Measurements from ENCODE around the gene AGBL4. TPM values are rescaled to one million over a fixed set of nuclear protein-coding genes. Genes with fewer than 3 reads are reported as not detected.

Gene AGBL4
- total RNA-seq, 1 experiment from 2014 or later: not detected

- H3K27me3 Mint-ChIP-seq (ENCODE audit: insufficient read depth, unreplicated experiment): peaks cover 4% of the 10 kb centered on the region
- no peaks in the 10 kb centered on the region for H3K36me3 ChIP-seq (ENCODE audit: control insufficient read depth, insufficient read depth, low read length)
- DNase-seq: no peak
- H3K27me3 ChIP-seq (replicated peaks; ENCODE audit: control insufficient read depth, insufficient read depth, low read length): no peaks in the 10 kb centered on the region
- no peak overlapping the region for H3K4me3 Mint-ChIP-seq (ENCODE audit: unreplicated experiment)
- no peaks in the 10 kb centered on the region for H3K4me1 Mint-ChIP-seq (ENCODE audit: low read depth, unreplicated experiment)
- intact Hi-C loops (cut with micrococcal nuclease; ENCODE audit: unreplicated experiment): no loop called here
- no peaks in the 10 kb centered on the region for H3K9me3 Mint-ChIP-seq (ENCODE audit: unreplicated experiment)
- ChIA-PET POLR2A (no interaction called here), CTCF (no interaction called here)
- no TSS peak for BruUV-seq (replicated peaks)
- no peak overlapping the region for H3K27ac Mint-ChIP-seq (ENCODE audit: unreplicated experiment)
- no peaks in the 10 kb centered on the region for H3K36me3 Mint-ChIP-seq (ENCODE audit: insufficient read depth, unreplicated experiment)
- no peaks in the 10 kb centered on the region for H3K9me3 ChIP-seq
- TF ChIP-seq, protein P1, sequence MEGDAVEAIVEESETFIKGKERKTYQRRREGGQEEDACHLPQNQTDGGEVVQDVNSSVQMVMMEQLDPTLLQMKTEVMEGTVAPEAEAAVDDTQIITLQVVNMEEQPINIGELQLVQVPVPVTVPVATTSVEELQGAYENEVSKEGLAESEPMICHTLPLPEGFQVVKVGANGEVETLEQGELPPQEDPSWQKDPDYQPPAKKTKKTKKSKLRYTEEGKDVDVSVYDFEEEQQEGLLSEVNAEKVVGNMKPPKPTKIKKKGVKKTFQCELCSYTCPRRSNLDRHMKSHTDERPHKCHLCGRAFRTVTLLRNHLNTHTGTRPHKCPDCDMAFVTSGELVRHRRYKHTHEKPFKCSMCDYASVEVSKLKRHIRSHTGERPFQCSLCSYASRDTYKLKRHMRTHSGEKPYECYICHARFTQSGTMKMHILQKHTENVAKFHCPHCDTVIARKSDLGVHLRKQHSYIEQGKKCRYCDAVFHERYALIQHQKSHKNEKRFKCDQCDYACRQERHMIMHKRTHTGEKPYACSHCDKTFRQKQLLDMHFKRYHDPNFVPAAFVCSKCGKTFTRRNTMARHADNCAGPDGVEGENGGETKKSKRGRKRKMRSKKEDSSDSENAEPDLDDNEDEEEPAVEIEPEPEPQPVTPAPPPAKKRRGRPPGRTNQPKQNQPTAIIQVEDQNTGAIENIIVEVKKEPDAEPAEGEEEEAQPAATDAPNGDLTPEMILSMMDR (IDR thresholded peaks at IDR 0.05; ENCODE audit: insufficient read depth in 1 of 2, low read depth in 1 of 2, low read length in 1 of 2, severe bottlenecking in 1 of 2, unreplicated experiment in 1 of 2): no peak
- H3K4me1 ChIP-seq: peaks cover 3% of the 10 kb centered on the region; the same call in 1 of the 2 replicates
- H3K4me3 ChIP-seq (ENCODE audit: low read depth, low read length): no peak overlapping the region
These were observed 1193.0 kb downstream of the AGBL4 start for GRCh38 chr1:48830715-48831114.

DNA sequence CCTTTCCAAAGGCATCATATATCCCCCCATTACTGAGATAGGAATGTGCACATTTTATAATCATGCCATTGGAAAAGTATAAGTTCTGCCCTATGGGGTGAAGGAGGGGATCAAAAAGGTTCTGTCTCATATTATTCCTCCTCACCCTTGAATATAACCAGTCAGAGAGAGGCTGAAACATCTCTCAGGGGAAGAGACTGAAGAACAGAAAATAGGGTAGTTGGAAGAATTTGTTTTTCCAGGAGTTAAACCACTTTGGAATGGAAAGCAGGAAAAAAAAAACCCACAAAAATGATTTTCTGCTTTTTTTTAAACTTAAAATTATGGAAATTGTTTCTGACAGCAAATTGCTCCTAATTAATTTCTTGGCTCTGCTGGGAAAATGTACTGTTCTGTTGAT is 1194.3 kb downstream of the AGBL4 start:
- Mint-ChIP-seq H3K4me3 (ENCODE audit: unreplicated experiment) (no peak overlapping the region), H3K27me3 (ENCODE audit: insufficient read depth, unreplicated experiment) (peaks cover 4% of the 10 kb centered on the region), H3K4me1 (ENCODE audit: low read depth, unreplicated experiment) (no peaks in the 10 kb centered on the region), H3K36me3 (ENCODE audit: insufficient read depth, unreplicated experiment) (no peaks in the 10 kb centered on the region), H3K9me3 (ENCODE audit: unreplicated experiment) (no peaks in the 10 kb centered on the region), H3K27ac (ENCODE audit: unreplicated experiment) (no peak overlapping the region)
- ChIA-PET CTCF (no interaction called here), POLR2A (no interaction called here)
- no TSS peak for BruUV-seq (replicated peaks)
- no peaks in the 10 kb centered on the region for H3K9me3 ChIP-seq
- H3K4me1 ChIP-seq: peaks cover 3% of the 10 kb centered on the region; the same call in 1 of the 2 replicates
- TF ChIP-seq, protein P1 (IDR thresholded peaks at IDR 0.05; ENCODE audit: insufficient read depth in 1 of 2, low read depth in 1 of 2, low read length in 1 of 2, severe bottlenecking in 1 of 2, unreplicated experiment in 1 of 2): no peak
- no peak overlapping the region for H3K4me3 ChIP-seq (ENCODE audit: low read depth, low read length)
- H3K27me3 ChIP-seq (replicated peaks; ENCODE audit: control insufficient read depth, insufficient read depth, low read length): no peaks in the 10 kb centered on the region
- intact Hi-C loops (cut with micrococcal nuclease; ENCODE audit: unreplicated experiment): no loop called here
- no peaks in the 10 kb centered on the region for H3K36me3 ChIP-seq (ENCODE audit: control insufficient read depth, insufficient read depth, low read length)
- no peak for DNase-seq

- BruUV-seq (replicated peaks): no TSS peak
- ChIA-PET POLR2A (no interaction called here), CTCF (no interaction called here)
- Histone ChIP-seq H3K4me1 (no peaks in the 10 kb centered on the region), H3K27me3 (replicated peaks; ENCODE audit: control insufficient read depth, insufficient read depth, low read length) (no peaks in the 10 kb centered on the region), H3K4me3 (ENCODE audit: low read depth, low read length) (no peak overlapping the region), H3K36me3 (ENCODE audit: control insufficient read depth, insufficient read depth, low read length) (no peaks in the 10 kb centered on the region), H3K9me3 (no peaks in the 10 kb centered on the region)
- Mint-ChIP-seq H3K27ac (ENCODE audit: unreplicated experiment) (no peak overlapping the region), H3K4me3 (ENCODE audit: unreplicated experiment) (no peak overlapping the region), H3K9me3 (ENCODE audit: unreplicated experiment) (no peaks in the 10 kb centered on the region), H3K36me3 (ENCODE audit: insufficient read depth, unreplicated experiment) (no peaks in the 10 kb centered on the region), H3K27me3 (ENCODE audit: insufficient read depth, unreplicated experiment) (peaks cover 4% of the 10 kb centered on the region), H3K4me1 (ENCODE audit: low read depth, unreplicated experiment) (no peaks in the 10 kb centered on the region)
- intact Hi-C loops (cut with micrococcal nuclease; ENCODE audit: unreplicated experiment): no loop called here
- TF ChIP-seq, protein P1 (IDR thresholded peaks at IDR 0.05; ENCODE audit: insufficient read depth in 1 of 2, low read depth in 1 of 2, low read length in 1 of 2, severe bottlenecking in 1 of 2, unreplicated experiment in 1 of 2): no peak
- no peak for DNase-seq
These were observed 1200.6 kb downstream of the AGBL4 start for GRCh38 chr1:48823168-48823567.
